ENCODE results near the gene MEAK7. TPM values are rescaled to one million over a fixed set of nuclear protein-coding genes. Genes with fewer than 3 reads are reported as not detected.

Gene MEAK7
- total RNA-seq, 1 donor from 2014 or later: 15.6 TPM

GRCh38 chr16:84511831-84512230 lies 7.4 kb upstream of the MEAK7 start:
- DNase-seq: no peak

- peak; percentile 93 for DNase-seq
Measured at GRCh38 chr16:84511180-84511800, 6.8 kb upstream of the MEAK7 start.

GRCh38 chr16:84509032-84509950 lies 4.8 kb upstream of the MEAK7 start:
- no peak for DNase-seq

- no peak for DNase-seq
Measured at GRCh38 chr16:84508502-84508901, 4.0 kb upstream of the MEAK7 start.

- DNase-seq: no peak
Measured at GRCh38 chr16:84507011-84507982, 2.8 kb upstream of the MEAK7 start.

- DNase-seq: no peak
Measured at GRCh38 chr16:84505249-84506187, 1.1 kb upstream of the MEAK7 start.

- no peak for DNase-seq
Measured at GRCh38 chr16:84503751-84504395, 586 bp downstream of the MEAK7 start.

- DNase-seq: no peak
Measured at GRCh38 chr16:84502581-84502980, 1.9 kb downstream of the MEAK7 start.

GRCh38 chr16:84502075-84502474 lies 2.4 kb downstream of the MEAK7 start:
- no peak for DNase-seq

GRCh38 chr16:84501077-84501735 lies 3.3 kb downstream of the MEAK7 start:
- DNase-seq: no peak

GRCh38 chr16:84500531-84500930 lies 3.9 kb downstream of the MEAK7 start:
- DNase-seq: no peak

GRCh38 chr16:84499638-84500037 lies 4.8 kb downstream of the MEAK7 start:
- no peak for DNase-seq

- DNase-seq: no peak
Measured at GRCh38 chr16:84498859-84499620, 5.4 kb downstream of the MEAK7 start.

GRCh38 chr16:84498223-84498610 lies 6.2 kb downstream of the MEAK7 start:
- DNase-seq: no peak

GRCh38 chr16:84497418-84498222 lies 6.8 kb downstream of the MEAK7 start:
- DNase-seq: no peak

GRCh38 chr16:84496991-84497390 lies 7.5 kb downstream of the MEAK7 start:
- no peak for DNase-seq

- no peak for DNase-seq
Measured at GRCh38 chr16:84495506-84495905, 9.0 kb downstream of the MEAK7 start.

- no peak for DNase-seq
Measured at GRCh38 chr16:84489131-84489530, 15.3 kb downstream of the MEAK7 start.

GRCh38 chr16:84487358-84487757 lies 17.1 kb downstream of the MEAK7 start:
- no peak for DNase-seq

Data from tongue (tissue), 2 donors.